Stimulated activated CD8-positive, alpha-beta memory T cell treated with anti-CD3 and anti-CD28 coated beads, Interleukin-7, amount 100 ng/mL, for 4 hours (primary cell): ENCODE results near the gene OVCA2.

Experiments used
- DNase-seq, 2 donors: peaks; one replicate each; pipeline ENCODE4 v3.0.0-alpha.2; 2020; ENCODE audit warnings: low read depth in 2 of 2

OVCA2 gene

GRCh38 chr17:2054262-2054511 is 12.4 kb downstream of the OVCA2 start:
- DNase-seq: peak in 1 of 2 donors; percentile 42

- DNase-seq: peak in 1 of 2 donors; percentile 75
These were observed 12.9 kb downstream of the OVCA2 start, which contains the start of gene HIC1 for GRCh38 chr17:2054512-2055291. TSS of gene HIC1 (plus strand) at chr17:2055103. CDS start at chr17:2056691, 1,588 bp downstream.

DNA sequence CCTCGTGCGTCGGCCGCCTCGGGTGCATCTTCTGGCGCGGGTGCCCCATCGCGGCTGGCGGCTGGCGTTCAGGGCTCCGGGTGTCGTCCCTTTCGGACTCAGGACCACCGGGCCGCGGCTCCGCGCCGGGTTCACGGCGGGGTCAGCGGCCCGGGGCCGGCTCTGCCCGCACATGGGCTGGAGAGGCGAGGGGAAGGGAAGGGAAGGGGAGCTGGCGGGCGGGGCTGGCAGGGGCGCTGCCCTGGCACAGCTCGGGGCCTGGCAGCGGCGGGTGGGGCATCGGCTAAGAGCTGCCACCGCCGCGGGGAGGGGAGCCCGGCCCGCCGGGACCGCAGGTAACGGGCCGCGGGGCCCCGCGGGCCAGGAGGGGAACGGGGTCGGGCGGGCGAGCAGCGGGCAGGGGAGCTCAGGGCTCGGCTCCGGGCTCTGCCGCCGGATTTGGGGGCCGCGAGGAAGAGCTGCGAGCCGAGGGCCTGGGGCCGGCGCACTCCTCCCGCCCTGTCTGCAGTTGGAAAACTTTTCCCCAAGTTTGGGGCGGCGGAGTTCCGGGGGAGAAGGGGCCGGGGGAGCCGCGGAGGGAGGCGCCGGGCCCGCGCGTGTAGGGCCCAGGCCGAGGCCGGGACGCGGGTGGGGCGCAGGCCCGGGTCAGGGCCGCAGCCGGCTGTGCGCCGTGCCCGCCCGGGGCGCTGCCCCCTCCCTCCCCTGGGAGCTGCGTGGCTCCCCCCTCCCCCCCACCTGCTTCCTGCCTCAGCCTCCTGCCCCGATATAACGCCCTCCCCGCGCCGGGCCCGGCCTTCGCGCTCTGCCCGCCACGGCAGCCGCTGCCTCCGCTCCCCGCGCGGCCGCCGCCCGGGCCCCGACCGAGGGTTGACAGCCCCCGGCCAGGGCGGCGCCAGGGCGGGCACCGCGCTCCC is 13.7 kb downstream of the OVCA2 start:
- DNase-seq: peak in 1 of 2 donors; percentile 44

DNA sequence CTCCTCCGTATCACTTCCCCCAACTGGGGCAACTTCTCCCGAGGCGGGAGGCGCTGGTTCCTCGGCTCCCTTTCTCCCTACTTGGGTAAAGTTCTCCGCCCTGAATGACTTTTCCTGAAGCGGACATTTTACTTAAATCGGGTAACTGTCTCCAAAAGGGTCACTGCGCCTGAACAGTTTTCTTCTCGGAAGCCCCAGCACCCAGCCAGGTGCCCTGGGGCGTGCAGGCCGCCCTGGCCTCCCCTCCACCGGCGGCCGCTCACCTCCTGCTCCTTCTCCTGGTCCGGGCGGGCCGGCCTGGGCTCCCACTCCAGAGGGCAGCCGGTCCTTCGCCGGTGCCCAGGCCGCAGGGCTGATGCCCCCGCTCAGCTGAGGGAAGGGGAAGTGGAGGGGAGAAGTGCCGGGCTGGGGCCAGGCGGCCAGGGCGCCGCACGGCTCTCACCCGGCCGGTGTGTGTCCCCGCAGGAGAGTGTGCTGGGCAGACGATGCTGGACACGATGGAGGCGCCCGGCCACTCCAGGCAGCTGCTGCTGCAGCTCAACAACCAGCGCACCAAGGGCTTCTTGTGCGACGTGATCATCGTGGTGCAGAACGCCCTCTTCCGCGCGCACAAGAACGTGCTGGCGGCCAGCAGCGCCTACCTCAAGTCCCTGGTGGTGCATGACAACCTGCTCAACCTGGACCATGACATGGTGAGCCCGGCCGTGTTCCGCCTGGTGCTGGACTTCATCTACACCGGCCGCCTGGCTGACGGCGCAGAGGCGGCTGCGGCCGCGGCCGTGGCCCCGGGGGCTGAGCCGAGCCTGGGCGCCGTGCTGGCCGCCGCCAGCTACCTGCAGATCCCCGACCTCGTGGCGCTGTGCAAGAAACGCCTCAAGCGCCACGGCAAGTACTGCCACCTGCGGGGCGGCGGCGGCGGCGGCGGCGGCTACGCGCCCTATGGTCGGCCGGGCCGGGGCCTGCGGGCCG is 14.7 kb downstream of the OVCA2 start:
- peak in 1 of 2 donors; percentile 45 for DNase-seq

GRCh38 chr17:2057175-2057759 is 15.4 kb downstream of the OVCA2 start:
- no peak for DNase-seq

DNA sequence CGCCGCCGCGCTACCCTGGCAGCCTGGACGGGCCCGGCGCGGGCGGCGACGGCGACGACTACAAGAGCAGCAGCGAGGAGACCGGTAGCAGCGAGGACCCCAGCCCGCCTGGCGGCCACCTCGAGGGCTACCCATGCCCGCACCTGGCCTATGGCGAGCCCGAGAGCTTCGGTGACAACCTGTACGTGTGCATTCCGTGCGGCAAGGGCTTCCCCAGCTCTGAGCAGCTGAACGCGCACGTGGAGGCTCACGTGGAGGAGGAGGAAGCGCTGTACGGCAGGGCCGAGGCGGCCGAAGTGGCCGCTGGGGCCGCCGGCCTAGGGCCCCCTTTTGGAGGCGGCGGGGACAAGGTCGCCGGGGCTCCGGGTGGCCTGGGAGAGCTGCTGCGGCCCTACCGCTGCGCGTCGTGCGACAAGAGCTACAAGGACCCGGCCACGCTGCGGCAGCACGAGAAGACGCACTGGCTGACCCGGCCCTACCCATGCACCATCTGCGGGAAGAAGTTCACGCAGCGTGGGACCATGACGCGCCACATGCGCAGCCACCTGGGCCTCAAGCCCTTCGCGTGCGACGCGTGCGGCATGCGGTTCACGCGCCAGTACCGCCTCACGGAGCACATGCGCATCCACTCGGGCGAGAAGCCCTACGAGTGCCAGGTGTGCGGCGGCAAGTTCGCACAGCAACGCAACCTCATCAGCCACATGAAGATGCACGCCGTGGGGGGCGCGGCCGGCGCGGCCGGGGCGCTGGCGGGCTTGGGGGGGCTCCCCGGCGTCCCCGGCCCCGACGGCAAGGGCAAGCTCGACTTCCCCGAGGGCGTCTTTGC is 16.2 kb downstream of the OVCA2 start:
- DNase-seq: no peak

DNA sequence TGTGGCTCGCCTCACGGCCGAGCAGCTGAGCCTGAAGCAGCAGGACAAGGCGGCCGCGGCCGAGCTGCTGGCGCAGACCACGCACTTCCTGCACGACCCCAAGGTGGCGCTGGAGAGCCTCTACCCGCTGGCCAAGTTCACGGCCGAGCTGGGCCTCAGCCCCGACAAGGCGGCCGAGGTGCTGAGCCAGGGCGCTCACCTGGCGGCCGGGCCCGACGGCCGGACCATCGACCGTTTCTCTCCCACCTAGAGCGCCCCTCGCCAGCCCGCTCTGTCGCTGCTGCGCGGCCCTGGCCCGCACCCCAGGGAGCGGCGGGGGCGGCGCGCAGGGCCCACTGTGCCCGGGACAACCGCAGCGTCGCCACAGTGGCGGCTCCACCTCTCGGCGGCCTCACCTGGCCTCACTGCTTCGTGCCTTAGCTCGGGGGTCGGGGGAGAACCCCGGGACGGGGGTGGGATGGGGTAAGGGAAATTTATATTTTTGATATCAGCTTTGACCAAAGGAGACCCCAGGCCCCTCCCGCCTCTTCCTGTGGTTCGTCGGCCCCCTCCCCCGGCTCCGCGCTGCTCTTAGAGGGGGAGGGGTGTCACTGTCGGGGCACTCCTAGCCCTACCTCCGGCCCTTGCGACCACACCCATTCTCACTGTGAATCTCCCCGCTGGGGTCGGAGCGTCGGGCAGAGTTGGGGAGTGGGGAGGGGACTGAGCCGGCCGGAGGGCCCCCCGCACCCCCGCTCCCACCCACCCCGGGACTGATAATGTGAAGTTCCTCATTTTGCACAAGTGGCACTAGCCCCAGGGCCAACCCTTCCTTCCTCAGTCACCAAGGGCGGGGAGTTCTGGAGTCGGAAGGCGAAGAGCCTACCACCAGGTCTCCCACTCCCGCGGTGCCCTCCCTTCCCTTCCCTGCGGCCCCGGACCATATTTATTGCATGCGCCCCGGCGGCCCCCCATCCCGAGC is 17.0 kb downstream of the OVCA2 start:
- DNase-seq: peak in 1 of 2 donors; percentile 52

DNA sequence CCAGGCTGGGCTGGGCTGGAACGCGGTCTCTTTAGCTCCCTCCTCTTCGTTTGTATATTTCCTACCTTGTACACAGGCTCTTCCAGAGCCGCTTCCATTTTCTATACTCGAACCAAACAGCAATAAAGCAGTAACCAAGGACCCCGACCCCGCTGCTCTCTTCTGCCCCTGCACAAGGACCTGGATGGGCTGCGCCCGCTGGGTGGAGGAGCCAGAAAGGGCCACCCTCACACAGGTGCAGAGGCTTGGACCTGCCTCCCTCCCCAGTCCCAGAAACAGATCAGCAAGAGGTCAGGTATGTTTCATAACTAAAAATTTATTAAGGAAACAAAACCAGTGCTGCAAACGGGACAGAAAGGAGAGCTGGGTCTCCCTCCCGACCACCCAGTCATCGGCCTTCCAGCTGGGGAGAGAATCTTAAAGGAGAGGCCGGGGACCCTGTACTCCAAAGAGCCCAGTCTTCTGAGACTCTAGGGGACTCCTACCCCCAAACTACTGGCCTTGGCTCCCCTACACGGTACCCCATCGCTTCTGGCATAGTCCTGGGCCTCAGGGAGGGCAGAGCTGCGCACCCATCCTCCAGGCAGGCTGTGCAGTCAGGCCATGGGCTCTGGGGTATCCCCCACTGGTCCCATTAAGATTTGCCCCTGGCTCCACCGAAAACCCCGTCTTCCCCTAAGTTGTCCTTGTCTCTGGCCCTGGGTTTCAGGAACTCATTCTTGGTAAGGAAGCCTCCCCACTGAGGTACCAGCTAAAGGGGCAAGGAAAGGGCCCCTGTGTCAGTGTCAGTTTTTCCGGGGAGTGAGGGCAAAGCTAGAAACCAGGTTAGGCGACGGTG is 17.9 kb downstream of the OVCA2 start:
- DNase-seq: no peak

- no peak for DNase-seq
These were observed 18.5 kb downstream of the OVCA2 start for GRCh38 chr17:2060385-2060658.

DNA sequence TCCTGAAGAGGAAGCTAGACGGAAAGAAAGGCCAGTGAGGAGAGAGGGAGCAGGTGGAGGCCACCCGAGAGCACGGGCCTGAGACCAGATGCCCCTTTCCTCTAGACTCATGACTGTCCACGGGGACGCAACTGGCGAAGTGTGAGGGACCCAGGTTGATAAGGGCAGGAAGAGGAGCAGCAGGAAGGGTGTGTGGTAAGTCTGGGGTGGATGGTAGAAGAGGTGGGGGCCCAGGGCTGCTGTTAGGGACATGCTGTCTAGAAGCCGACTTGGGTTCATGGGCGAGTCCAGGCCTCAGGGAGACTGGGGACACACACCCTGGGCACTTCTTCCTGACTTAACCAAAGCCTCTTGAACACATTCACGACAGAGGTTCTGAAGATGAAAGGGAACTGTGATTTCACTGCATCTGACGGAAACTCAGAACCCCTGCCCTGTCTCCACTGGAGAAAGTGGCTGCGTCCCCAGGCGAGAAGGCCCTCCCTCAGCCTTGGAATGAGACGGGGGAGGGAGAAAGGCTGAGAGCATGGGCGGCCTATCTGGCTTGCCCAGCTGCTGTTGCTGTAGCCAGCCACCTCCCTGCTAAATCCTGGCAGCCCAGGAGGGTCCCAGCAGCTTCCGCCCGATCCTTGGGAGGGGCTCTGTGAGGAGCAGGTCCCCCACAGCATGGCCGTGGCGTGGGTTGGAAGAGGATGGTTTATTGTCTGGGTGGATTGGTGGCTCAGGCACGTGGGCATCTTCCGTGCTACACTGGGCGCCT is 19.0 kb downstream of the OVCA2 start:
- DNase-seq: no peak

- DNase-seq: no peak
These were observed 19.7 kb downstream of the OVCA2 start for GRCh38 chr17:2061441-2061958.

GRCh38 chr17:2062571-2063183 is 20.9 kb downstream of the OVCA2 start:
- DNase-seq: no peak

- no peak for DNase-seq
These were observed 21.7 kb downstream of the OVCA2 start for GRCh38 chr17:2063261-2064146.

GRCh38 chr17:2064147-2064489 is 22.3 kb downstream of the OVCA2 start:
- DNase-seq: no peak

GRCh38 chr17:2064520-2064971 is 22.7 kb downstream of the OVCA2 start:
- no peak for DNase-seq
